GM18951 (cell line): ENCODE data around the gene TANK.
"Not testable (repeated sequence)": the region's sequence is repeated elsewhere in the genome, so short reads cannot be mapped to it uniquely, and the experiment has no call there.

Experiments used
- POLR2A ChIP-seq: IDR thresholded peaks from 4 replicates; pipeline ENCODE4 v1.6.1; 2011; ENCODE audit warnings: mild to moderate bottlenecking; ENCODE audit not compliant: insufficient read length, insufficient read depth; ENCODE audit errors: extremely low read depth
- in situ Hi-C: fragments of 300-500 bp; cut with MboI; formaldehyde crosslinking; loops from one replicate; pipeline ENCODE4 v1.12.0; 2022; ENCODE audit warnings: low sequenced_read_pairs, mixed read lengths, inconsistent platforms; ENCODE audit not compliant: unreplicated experiment

TANK gene

DNA sequence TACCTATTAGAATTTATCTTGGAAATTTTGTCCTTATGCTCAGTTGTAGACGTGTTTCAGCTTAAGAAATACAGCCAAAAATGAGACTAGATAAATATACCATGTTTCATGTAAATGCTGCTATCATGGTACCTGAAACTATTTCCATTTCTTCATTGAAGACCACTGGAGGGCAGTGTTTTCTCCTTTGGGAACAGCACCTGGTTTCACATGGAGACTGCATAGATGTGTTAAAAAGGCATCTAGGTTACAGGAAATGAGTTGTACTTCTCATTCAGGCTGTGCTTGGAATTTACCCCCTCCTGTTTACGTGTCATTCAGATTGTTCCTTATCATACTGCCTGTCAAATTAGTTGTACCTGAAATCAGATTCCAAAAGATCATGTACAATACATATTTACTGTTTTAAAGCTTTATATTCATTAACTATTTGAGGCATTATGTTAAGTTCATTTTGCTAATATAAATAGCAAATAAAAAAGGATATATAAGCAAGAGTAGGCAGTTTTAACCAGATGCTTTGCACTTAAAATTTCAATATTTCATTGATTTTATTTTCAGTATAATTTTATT is 90.7 kb downstream of the TANK start:
- TF ChIP-seq POLR2A = no peak
- in situ Hi-C loops = no loop called here

DNA sequence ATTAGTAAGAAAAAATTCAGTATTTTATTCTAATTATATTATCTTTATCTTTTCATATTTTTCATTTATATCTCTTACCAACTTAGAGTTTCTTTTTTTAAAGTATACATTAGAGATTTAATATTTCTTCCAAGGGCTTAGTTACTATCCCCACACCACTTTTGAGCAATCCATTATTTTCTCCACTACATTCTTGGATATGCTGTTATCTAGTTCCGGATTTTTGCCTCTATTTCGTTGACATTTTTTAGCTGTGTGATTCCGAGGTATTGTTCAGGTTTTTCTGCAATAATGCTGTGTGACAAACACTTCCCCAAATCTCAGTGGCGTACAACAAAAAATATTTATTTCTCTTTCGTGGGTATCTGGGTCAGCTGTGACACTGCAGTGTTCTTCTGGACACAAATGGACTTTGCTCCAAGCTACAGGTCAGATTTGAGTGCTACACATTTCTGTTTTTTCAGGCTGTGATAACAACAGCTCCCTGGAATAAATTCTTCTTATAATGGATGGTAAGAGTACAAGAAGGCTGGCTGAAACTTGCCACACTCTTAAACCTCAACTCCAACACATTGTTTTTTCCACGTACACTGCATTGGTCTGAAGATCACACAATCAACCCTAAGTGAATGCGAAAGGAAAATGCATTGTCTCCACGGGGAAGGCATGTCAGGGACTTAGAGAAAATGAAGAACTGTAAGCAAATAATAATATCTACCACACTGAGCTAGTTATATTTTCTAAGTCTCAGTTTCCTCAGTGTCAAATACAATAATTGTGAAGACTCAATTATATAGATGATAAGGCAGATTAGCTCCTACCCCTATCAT is 97.1 kb downstream of the TANK start:
- in situ Hi-C loops = no loop called here
- no peak for TF ChIP-seq POLR2A

DNA sequence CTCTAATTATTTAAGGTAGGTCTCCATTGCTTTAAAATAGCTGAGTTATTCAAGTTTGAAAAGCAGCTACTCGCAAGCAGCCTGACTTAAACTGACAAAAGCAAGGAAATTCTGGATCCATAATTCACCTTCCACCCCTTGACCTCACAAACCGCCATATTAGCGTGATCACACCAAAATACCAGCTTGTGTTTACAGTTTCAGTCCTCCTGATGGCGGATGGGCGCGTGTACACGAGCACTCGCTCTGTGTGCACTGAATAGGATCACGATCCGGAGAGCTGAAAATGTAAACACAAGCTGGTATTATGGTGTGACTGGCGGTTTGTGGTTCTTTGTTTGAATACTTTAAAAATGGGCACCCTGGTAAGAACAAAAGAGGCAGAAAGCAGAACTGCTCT is 105.6 kb downstream of the TANK start:
- no peak for TF ChIP-seq POLR2A
- in situ Hi-C loops = no loop called here

DNA sequence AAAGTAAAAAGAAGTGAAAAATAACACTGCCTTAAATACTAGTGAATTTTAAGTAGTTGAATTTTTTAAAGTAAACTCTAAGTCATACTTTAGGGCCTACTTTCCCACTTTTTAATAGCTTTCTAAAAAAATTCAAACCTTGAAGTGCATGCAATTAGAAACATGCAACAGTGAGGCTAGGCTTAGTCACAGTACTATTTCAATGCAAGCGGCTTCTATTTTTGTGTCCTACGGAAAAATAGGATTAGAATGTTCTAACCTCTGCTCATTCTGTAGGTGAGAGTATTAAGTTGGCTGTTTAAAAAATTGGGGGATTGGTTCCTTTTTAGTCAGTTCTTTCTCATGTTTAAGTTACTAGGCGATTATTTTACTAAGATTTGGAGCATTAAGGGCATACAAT is 108.9 kb downstream of the TANK start:
- in situ Hi-C loops = no loop called here
- no peak for TF ChIP-seq POLR2A

DNA sequence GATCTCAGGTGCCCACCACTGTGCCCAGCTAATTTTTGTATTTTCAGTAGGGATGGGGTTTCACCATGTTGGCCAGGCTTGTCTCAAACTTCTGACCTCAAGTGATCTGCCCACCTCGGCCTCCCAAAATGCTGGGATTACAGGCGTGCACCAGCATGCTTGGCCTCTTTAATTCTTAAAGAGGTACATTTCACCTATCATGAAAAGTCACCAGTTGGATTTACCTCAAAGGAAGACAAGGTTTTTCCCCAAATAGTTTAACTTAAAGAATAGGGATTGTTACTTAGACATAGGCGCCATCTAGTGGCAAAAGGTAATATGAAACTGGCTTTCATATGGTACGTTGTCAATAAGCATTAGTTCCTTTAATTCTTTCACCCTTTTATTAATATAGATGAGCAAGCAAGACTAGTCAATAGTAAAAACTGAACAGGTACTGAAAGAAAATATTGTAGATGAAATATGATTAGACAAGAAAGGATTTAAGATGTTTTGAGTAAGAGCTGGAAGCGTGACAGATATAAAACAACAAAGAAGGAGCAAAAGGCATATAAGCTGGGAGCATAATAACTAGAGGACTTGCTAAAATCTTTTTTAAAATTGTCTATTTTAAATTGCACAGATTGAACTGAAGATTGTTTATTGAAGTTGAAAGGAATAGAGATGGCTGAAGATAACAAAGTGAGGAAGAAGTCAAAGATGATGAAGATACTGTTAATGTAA is 113.0 kb downstream of the TANK start:
- in situ Hi-C loops = no loop called here
- no peak for TF ChIP-seq POLR2A

DNA sequence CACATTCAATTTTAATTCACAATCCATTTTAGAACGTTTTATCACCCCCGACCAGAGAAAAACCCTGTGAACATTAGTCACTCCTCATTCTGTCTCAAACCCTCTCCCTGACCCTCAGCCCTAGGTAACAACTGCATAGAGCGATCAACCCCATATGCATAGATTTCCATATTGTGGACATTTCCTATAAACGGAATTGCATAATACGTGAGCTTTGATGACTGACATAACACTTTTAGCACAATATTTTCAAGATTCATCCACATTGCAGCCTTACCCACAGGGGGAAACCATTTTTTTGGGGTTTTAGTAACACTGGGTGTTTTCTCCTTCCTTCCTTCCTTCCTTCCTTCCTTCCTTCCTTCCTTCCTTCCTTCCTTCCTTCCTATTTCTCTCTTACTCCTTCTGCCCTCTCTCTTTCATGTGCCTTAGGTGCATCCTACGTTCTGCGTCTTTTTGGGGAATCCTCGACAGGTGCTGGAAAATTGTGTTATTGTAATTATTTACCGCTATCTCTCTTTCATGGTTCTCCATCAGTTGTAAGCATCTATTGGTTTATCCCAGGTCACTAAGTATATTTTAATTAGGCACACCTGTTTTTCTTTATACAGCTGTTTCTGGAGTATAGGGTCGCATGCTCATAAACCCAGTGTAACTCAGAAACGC is 118.5 kb downstream of the TANK start:
- in situ Hi-C loops = not testable (repeated sequence)

DNA sequence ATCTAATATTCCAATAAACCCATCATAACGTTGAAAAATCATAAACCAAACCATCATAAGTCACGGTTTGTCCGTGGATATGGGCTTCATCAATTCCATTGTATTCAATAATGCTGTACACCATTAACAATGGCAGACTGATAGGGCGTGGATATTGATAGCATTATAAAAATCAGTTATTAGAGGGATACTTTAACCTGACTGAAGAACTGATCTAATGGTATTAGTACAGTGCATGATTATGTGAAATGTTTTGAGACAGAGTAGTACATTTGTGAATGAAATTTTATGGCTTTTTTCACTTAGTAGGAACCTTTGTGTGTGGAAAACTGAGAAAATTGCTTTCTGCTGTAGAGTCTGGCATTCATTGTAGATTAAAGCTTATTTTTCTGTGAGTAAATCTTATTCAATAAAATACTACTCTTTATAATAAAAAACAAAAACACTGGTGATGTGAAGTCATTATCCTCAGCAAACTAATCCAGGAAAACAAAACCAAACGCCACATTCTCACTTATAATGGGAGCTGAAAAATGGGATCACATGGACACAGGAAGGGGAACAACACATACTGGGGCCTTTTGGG is 119.1 kb downstream of the TANK start:
- in situ Hi-C loops = not testable (repeated sequence)

DNA sequence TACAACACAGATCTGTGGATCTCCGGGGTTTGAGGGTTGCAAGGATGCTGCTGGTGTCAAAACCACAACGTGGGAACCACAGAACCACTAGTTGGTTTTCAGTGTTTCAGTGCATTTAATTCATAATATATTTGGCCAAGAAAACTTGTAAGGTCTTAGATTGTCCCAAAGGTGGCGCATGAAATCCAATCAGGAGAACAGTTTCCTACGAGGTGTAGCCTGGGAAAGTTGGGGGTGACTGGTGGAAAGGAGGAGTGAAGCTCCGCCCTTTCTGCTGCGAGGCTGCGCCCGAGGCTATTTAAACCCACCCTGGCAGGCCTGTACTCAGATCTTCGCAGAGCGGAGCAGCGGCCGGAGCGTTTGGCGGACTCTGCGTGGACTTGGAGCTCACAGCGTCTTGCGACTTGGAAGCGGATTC is 120.7 kb downstream of the TANK start:
- in situ Hi-C loops = not testable (repeated sequence)

DNA sequence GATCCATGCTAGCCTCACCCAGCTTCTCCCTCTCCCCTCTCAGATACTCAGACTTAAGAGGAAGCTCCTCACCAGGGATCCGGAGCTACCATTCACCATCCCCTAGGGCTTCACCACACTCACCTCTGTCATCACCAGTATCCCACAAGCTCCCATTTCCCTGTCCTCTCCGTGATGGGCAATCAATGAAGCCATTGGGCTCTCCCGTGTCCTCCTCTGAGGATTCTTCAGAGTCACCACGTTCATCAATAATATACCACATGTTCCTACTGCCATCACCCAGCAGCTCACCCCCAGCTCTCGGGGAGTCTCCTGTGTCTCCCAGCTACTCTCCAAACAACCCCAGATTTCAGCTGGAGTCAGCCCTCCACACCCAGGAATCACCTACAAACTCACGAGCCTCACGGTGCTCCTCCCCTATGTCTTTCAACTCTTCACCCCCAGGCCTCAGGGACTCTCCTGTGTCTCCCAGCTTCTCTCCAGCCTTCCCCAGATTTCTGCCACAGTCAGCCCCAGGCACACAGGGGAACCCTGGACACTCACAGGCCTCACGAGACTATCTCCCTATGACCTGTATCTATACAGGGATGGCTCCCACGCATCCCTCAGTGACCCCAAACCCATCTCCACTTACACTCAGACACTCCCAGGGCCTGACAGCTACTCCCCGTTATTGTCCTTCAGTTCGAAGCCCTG is 121.5 kb downstream of the TANK start:
- in situ Hi-C loops = not testable (repeated sequence)

DNA sequence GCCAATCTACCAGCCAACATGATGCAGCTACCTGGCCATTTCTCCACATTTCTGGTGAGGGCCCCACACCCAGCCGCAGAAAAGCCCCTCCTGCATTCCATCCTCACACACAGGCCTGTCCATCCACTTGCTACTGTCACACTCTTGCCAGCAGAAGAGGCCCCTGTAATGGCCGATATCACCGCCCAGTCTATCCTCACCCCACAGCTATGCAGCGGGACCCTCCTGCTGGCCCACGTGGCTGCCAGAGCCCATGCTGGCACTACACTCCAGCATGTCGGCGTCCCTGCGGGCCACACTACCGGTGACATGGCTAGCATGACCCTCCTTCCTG is 122.0 kb downstream of the TANK start:
- in situ Hi-C loops = not testable (repeated sequence)

DNA sequence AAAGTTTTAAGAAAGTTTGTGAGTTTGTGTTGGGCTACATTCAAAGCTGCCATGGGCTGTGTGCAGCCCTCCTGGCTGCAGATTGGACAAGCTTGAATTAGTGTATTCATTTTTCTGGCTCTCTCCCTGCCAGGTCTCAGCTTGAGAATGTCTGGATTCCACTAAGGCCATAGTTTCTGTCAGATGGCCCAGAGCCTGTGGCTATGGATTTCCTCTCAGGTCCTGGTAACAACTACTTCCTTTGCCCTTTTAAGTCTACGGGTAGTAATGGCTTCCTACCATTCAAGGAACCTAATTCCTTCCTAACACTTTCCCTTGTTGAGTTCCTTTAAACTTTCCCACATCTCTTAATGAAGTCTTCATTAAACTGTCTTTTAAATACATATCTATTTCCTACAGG is 123.7 kb downstream of the TANK start:
- in situ Hi-C loops = no loop called here
- TF ChIP-seq POLR2A = no peak
